Stomach (tissue), 4 donors: ENCODE results near the gene ATF5.

Source experiments
- POLR2A ChIP-seq, 4 donors: fragments of 450-650 bp; IDR thresholded peaks; one replicate each; pipeline ENCODE4 v1.6.1; 2016; ENCODE audit warnings: antibody characterized with exemption in 4 of 4, control low read depth in 2 of 4, mild to moderate bottlenecking in 1 of 4, moderate library complexity in 1 of 4
- TF ChIP-seq, protein P1 (sequence below), 7 experiments: fragments of 450-650 bp in 4 of 7; fragments of 200-600 bp in 3 of 7; sonication (generic) in 3 of 7; IDR thresholded peaks; one replicate each; pipeline ENCODE4 v1.5.1; 2016 to 2019; ENCODE audit warnings: antibody characterized with exemption in 7 of 7, control low read depth in 2 of 7, mild to moderate bottlenecking in 1 of 7

DNA sequence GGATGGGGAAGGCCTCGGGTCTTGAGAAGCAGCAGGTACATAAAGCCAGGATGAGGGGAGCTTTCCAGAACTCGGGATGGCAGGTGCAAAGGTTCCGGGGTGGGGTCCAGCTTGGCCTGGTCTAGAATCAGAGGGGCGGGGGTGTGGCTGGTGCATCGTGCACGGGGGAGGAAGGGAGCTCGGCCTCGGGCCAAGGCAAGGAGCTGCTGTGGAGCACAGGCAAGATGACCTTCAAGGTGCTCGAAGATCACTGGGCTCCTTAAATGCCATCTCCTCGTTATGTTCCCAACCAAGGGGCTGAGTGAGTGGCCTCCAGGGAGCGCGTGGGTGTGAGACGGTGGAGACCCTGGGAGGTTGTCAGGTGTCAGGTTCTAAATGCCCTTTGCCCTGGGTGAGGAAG lies 48.1 kb downstream of the ATF5 start:
- TF ChIP-seq, protein P1, sequence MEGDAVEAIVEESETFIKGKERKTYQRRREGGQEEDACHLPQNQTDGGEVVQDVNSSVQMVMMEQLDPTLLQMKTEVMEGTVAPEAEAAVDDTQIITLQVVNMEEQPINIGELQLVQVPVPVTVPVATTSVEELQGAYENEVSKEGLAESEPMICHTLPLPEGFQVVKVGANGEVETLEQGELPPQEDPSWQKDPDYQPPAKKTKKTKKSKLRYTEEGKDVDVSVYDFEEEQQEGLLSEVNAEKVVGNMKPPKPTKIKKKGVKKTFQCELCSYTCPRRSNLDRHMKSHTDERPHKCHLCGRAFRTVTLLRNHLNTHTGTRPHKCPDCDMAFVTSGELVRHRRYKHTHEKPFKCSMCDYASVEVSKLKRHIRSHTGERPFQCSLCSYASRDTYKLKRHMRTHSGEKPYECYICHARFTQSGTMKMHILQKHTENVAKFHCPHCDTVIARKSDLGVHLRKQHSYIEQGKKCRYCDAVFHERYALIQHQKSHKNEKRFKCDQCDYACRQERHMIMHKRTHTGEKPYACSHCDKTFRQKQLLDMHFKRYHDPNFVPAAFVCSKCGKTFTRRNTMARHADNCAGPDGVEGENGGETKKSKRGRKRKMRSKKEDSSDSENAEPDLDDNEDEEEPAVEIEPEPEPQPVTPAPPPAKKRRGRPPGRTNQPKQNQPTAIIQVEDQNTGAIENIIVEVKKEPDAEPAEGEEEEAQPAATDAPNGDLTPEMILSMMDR (IDR thresholded peaks at IDR 0.05): no peak
- no peak for TF ChIP-seq POLR2A (IDR thresholded peaks at IDR 0.05)
